ENCODE results near the gene ARL6.

ARL6 gene

GRCh38 chr3:97742036-97742435, 22.5 kb upstream of the ARL6 start:
- no peak overlapping the region for H3K4me3 ChIP-seq (ENCODE audit: low read depth, low read length)
- in situ Hi-C loops (cut with HindIII; ENCODE audit: low sequenced_read_pairs), result no loop called here
- TF ChIP-seq CTCF (IDR thresholded peaks at IDR 0.05; ENCODE audit: low read depth, low read length, missing control alignments), result no peak
- DNase-seq (ENCODE audit: low read depth), result no peak

GRCh38 chr3:97744289-97744688, 20.3 kb upstream of the ARL6 start:
- no peak overlapping the region for H3K4me3 ChIP-seq (ENCODE audit: low read depth, low read length)
- in situ Hi-C loops (cut with HindIII; ENCODE audit: low sequenced_read_pairs), result no loop called here
- DNase-seq (ENCODE audit: low read depth), result no peak
- TF ChIP-seq CTCF (IDR thresholded peaks at IDR 0.05; ENCODE audit: low read depth, low read length, missing control alignments), result no peak

- in situ Hi-C loops (cut with HindIII; ENCODE audit: low sequenced_read_pairs), result no loop called here
- TF ChIP-seq CTCF (IDR thresholded peaks at IDR 0.05; ENCODE audit: low read depth, low read length, missing control alignments), result no peak
- peak overlapping the region; percentile 85 for H3K4me3 ChIP-seq (ENCODE audit: low read depth, low read length)
- DNase-seq (ENCODE audit: low read depth), result no peak
These were observed 762 bp upstream of the ARL6 start for GRCh38 chr3:97763586-97764406.

GRCh38 chr3:97765336-97765735, 778 bp downstream of the ARL6 start:
- peak overlapping the region; percentile 85 for H3K4me3 ChIP-seq (ENCODE audit: low read depth, low read length)
- no peak for DNase-seq (ENCODE audit: low read depth)
- in situ Hi-C loops (cut with HindIII; ENCODE audit: low sequenced_read_pairs), result no loop called here
- TF ChIP-seq CTCF (IDR thresholded peaks at IDR 0.05; ENCODE audit: low read depth, low read length, missing control alignments), result no peak

- TF ChIP-seq CTCF (IDR thresholded peaks at IDR 0.05; ENCODE audit: low read depth, low read length, missing control alignments), result no peak
- no peak for DNase-seq (ENCODE audit: low read depth)
- H3K4me3 ChIP-seq (ENCODE audit: low read depth, low read length), result no peak overlapping the region
- in situ Hi-C loops (cut with HindIII; ENCODE audit: low sequenced_read_pairs), result no loop called here
These were observed 8.4 kb downstream of the ARL6 start for GRCh38 chr3:97772926-97773325.

GRCh38 chr3:97778152-97778551, 13.6 kb downstream of the ARL6 start:
- TF ChIP-seq CTCF (IDR thresholded peaks at IDR 0.05; ENCODE audit: low read depth, low read length, missing control alignments), result no peak
- no peak for DNase-seq (ENCODE audit: low read depth)
- no peak overlapping the region for H3K4me3 ChIP-seq (ENCODE audit: low read depth, low read length)
- in situ Hi-C loops (cut with HindIII; ENCODE audit: low sequenced_read_pairs), result no loop called here

All from astrocyte of the cerebellum (primary cell).